Activated T-helper 1 cell treated with Interleukin-2 at 50 U/mL for 16 hours (primary cell): ENCODE data around the gene CPED1.
"Not testable (repeated sequence)": the region's sequence is repeated elsewhere in the genome, so short reads cannot be mapped to it uniquely, and the experiment has no call there.

Experiments
- DNase-seq: peaks from one replicate; pipeline ENCODE4 v3.0.0-alpha.2; 2020; ENCODE audit warnings: low read depth

The CPED1 gene

GRCh38 chr7:121153411-121153810 is 164.9 kb downstream of the CPED1 start:
- no peak for DNase-seq

DNA sequence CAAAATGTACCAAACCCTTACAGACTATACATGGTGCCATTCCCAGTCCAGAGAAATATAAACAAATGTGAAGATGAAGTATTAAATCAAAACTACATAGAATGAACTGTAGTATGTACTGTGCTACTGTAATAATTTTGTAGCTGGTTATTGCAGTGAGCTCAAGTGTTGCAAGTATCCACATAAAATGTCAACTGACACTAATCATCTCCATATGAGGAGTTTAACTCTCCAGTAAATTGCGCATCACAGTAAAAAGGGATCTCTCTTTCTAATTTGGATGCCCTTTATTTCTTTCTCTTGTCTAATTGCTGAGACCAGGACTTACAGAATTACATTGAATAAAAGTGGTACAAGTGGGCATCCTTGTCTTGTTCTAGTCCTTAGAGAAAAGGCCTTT is 165.5 kb downstream of the CPED1 start:
- no peak for DNase-seq

GRCh38 chr7:121156825-121157224 is 168.3 kb downstream of the CPED1 start:
- no peak for DNase-seq

GRCh38 chr7:121157341-121157751 is 168.8 kb downstream of the CPED1 start:
- no peak for DNase-seq

GRCh38 chr7:121157885-121158590 is 169.5 kb downstream of the CPED1 start:
- no peak for DNase-seq

DNA sequence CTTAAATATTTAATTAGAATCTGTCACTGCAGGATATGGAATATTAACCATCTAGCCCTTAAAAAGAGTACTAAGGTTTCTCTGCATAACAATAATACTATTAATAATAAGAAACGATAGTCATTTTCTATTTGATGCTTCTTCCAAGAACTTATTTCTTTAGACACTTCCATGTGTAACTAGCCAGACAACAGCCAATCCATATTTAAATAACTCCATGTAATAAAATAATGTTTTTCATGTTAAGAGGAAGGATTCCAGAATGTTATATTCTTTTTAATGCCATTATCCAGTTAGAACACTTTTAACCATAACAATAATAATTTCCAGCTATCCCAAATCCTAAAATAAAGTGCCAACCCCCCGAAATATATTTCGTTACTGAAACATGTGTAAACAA is 170.2 kb downstream of the CPED1 start:
- no peak for DNase-seq

GRCh38 chr7:121159553-121159952 is 171.0 kb downstream of the CPED1 start:
- no peak for DNase-seq

DNA sequence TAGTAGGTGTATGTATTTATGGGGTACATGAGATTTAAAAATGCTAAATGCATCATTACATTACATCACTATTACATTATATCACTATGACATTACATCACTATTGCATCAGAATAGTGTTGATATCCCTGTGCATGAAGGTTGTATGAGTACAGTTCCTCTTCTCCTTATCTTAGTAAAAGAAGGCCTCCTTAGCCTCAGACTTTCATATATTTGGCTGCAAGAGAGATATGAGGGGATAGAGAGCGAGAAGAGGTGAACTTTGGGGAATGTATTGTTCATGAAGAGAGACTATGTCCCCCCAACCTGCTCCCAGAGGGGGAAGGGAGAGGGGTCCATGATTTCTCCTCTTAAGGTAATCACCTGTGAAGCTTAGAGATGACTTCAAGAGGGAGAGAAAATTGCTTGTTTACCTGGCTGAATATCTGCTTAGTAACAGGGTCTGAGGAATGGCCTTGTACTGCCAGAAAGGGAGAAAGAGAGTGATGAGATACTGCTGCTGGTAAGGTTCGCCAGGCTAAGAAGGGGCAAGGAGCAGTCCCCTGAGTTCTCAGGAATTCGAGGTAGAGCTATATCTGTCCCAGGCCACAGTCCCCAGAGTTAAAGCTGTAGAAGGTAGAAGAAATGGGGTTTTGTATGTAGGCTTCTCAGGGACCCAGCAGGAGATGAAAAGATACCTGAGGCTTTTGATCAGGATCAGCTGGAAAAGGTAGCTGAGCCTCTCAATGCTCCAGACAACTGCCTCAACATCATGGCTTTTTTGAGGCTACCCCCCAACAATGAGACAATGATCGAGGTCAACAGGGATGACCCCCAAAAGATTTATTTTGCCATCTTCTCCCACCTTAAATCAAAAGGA is 171.9 kb downstream of the CPED1 start:
- no peak for DNase-seq

GRCh38 chr7:121163699-121164098 is 175.2 kb downstream of the CPED1 start:
- DNase-seq: no peak

DNA sequence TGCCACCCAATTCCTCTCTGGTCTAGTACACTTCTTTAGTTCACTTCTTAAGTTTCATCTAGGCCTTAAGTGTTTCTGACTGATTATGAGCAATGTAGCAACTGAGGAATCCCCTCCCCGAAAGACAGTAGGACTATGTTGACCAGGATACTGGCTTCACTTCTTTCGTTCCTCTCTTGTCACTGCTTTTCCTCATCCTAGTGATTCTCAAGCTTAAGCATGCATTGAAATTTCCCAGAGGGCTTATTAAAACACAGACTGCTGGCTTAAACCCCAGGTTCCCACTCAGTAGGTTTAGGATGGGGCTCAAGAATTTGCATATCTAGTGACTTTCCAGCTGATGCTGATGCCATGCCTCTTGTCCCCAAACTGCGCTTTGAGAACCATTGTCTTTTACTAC is 175.7 kb downstream of the CPED1 start:
- DNase-seq: no peak

- DNase-seq: no peak
Measured at GRCh38 chr7:121166916-121167315, 178.4 kb downstream of the CPED1 start.

DNA sequence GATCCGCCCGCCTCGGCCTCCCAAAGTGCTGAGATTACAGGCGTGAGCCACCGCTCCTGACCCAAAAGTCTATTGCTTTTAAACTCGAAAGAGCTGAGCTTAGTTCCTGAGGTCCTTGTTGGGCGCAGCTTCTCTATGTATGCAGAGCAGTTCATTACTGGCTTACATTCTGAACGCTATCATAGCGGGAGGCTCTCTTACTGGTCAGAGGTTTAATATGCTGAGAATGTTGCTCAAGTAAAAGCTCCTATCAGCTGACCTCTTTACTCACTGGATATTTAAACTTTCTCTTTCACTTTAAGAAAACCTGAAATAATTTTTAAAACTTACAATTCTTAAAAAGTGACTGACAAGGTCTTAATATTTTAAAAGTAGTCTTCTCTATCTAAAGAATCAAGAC is 179.5 kb downstream of the CPED1 start:
- DNase-seq: no peak

GRCh38 chr7:121169469-121169868 is 181.0 kb downstream of the CPED1 start:
- DNase-seq: no peak

DNA sequence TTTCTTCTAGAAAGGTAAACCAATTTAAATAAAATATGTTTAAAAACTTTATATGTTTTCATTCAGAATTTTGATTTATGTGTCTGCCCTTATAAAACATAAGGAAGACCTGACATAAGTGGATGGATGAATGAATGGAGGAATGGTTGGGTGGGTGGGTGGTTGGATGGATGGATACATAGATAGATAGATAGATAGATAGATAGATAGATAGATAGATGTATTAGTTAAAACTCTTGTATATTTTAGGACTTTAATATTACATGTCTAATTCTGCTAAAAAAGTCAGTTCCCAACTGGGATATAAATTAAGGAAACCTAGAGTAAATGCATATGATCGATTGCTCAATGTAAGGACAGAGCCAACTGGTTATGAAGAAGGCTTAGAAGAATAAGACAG is 184.0 kb downstream of the CPED1 start:
- DNase-seq: no peak

GRCh38 chr7:121175826-121176225 is 187.3 kb downstream of the CPED1 start:
- no peak for DNase-seq

DNA sequence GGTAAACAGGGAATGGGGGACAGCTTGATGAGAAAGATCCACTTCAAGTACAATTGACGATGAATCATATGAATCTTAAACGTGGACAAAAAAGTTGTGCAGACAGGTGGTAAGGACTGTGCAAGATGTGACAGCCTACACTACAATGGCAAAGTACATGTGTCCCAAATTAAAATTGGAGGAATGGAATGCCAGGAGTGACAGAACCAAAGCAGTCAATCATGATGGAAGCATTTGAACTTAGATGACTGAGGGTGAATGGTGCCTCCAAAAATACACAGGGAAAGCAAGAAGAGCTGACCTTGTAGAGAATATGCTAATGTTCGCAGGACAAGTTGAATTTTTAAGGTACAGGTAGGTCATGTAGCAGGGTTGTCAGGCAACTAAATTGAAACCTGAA is 189.9 kb downstream of the CPED1 start:
- DNase-seq: no peak

DNA sequence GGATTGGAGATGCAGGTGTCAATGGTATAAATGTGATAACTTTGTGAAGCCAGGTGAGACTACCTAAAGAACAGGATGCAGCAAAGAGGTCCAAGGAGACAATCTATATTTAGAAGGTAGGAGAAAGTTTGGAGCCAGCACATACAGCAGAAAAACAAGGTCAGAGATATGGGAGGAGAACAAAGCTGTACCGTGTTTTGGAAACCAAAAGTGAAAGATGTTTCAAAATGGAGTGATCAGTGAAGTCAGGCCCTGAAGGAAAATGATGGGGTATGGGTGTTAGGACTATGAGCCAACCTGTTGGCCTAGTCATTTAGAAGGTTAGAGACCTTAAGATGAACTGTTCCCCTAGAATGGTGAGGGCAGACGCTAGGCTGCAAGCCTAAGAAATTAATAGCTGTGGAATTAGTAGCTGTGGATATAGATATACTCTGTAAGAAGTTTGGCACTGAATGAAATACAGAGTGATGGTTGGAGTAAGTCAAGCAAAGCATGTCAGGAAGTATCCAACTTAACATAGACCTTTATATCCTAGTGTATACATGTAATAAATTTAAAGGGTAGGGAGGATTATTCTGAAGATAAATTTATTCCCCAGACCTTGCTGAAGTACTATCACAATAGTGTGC is 190.5 kb downstream of the CPED1 start:
- no peak for DNase-seq

- DNase-seq: no peak
Measured at GRCh38 chr7:121180436-121181063, 192.0 kb downstream of the CPED1 start.

- DNase-seq: no peak
Measured at GRCh38 chr7:121181357-121181756, 192.8 kb downstream of the CPED1 start.

DNA sequence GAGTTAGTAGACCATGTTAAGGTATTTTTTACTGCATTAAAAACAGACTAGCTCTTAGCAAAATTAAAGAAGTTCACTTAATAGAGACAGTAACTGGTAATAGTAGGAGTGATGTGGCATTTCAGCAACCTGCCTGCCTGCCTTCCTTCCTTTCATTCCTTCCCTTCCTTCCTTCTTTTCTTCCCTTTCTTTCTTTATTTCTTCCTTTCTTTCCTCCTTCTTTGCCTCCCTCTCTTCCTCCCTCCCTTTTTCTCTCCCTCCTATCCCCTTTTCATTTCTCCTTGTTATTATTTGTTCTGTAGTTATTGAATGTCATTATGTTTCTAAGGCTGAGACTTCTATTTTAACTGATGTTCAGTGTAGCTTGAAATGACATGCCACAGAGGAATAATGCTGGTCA is 193.8 kb downstream of the CPED1 start:
- no peak for DNase-seq

GRCh38 chr7:121182902-121183301 is 194.4 kb downstream of the CPED1 start:
- DNase-seq: no peak

GRCh38 chr7:121183883-121184282 is 195.4 kb downstream of the CPED1 start:
- DNase-seq: not testable (repeated sequence)

DNA sequence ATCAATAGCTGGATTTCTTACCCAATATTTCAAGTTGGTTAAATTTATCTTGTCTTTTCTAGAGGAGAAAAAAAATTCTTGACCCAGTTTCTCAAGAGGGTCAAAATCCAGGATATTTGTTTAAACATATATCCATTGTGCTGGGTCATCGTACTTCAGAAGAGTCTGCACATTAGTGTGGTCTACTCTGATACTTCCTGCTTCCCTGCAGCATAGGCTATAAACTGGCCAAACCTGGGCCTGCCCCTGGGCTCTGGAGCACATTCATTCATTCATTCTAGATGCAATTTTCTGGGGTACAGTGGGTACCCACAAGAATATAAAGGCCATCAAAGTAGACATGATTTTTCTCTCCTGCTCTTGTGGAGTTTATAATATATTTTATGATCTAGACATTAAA is 198.2 kb downstream of the CPED1 start:
- DNase-seq: no peak
